Umbilical cord (tissue), 2 donors: ENCODE measurements around the gene ULK4. TPM values are rescaled to one million over a fixed set of nuclear protein-coding genes. Genes with fewer than 3 reads are reported as not detected.
A peak's percentile ranks its signal among the peaks of the same experiment; 100 is the strongest.
"Not testable (repeated sequence)": the region's sequence is repeated elsewhere in the genome, so short reads cannot be mapped to it uniquely, and the experiment has no call there.

Experiments
- DNase-seq: peaks from one replicate; pipeline ENCODE4 v3.0.0-alpha.2; 2015; ENCODE audit warnings: low spot score
- total RNA-seq: library from RNA; depleted of rRNA; stranded (reverse); fragments of >200 nt; gene quantifications from one replicate; pipeline ENCODE4 v1.2.3, GENCODE V29; 2014; ENCODE audit warnings: low replicate concordance; ENCODE audit not compliant: insufficient read depth

ULK4 gene
- total RNA-seq, 1 donor from 2014 or later = 76.8 TPM

DNA sequence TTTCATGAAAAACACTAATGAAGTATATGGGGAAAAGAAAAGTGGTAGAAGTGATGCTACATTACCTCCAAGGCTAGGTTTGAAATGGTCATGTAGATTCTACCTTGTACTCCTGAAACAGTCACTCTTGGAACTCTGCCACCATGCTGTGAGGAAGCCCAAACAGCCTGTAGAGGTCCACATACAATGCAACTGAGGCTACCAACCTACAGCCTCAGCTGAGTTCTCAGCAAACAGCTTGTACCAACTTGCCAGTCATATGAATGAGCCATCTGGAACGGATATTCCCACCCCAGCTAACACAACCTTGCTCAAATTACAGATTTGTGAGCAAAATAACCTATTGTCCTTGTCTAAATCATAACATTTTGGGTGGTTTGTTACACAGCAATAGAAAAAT lies 193.5 kb downstream of the ULK4 start:
- no peak for DNase-seq

DNA sequence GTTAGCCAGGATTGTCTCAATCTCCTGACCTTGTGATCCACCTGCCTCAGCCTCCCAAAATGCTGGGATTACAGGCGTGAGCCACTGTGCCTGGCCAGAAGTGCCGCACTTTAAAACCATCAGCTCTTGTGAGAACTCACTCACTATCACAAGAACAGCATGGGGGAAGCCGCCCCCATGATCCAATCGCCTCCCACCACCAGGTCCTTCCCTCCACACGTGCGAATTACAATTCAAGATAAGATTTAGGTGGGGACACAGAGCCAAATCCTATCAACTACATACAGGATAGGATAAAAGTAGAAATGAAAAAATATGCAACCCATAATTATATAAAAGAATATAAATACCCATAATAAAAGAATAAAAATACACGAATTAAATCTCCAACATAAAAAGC lies 199.0 kb downstream of the ULK4 start:
- DNase-seq = not testable (repeated sequence)

DNA sequence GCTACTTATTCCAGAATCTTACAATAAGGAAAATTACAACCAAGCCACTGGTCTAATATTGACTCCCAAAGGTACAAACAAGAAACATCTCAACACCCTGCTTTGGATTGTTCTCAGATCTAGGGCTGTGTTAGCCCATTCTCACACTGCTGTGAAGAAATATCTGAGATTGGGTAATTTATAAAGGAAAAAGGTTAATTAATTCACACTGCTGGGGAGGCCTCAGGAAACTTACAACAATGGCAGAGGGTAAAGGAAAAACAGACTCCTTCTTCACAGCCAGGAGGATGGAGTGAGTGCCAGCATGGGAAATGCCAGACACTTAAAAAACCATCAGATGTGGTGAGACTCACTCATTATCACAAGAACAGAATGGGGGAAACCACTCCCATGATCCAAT lies 208.3 kb downstream of the ULK4 start:
- no peak for DNase-seq

DNA sequence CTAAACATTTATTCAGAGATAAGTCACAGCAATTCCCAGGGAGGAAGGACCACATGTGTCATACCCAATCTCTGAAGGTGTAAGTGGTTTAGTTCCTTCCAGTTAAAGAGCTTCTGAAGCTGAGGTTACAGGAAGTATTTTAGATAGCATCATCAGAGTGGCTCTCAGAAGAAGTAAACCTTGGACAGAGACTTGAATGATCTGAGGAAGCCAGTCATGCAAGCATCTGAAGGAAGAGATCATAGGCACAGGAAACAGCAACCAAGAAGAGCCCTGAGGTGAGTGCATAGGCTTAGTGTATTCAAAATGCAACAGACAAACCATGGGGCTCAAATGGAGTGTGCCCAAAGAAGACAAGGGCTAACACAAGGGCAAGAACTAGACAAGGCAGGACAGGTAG lies 210.3 kb downstream of the ULK4 start:
- no peak for DNase-seq

DNA sequence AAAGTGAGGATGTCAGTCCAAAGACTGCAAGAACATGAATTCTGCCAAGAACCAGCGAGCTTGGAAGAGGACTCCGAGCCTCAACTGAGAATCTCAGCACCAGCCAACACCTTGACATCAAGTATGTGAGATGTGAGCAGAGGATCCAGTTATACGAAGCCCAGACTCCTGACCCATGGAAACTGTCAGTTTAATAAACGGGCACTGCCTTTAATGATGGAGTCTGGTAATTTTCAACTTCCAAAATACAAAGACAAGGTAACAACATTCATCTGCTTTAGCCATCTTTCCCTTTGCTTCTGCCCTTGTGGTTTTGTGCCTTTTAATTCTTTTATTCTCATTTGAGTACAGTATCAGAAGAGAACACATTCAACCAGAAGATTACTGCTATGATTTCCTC lies 211.9 kb downstream of the ULK4 start:
- DNase-seq = no peak

DNA sequence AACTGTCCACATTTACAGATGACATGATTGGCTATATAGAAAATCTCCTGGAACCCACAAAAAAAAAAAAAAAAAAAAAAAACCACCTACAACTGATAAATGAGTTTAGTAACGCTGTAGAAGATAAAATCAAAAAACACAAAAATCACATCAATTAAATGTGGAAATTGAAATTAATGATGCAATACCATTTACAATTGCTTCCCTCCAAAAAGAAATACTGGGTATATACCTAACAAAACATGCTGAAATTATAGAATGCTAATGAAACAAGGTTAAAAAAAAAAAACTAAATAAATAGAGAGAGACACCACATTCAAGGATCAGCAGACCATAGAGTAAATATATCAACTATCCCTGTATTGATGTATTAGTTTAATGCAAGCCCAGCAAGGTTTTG lies 215.7 kb downstream of the ULK4 start:
- no peak for DNase-seq

DNA sequence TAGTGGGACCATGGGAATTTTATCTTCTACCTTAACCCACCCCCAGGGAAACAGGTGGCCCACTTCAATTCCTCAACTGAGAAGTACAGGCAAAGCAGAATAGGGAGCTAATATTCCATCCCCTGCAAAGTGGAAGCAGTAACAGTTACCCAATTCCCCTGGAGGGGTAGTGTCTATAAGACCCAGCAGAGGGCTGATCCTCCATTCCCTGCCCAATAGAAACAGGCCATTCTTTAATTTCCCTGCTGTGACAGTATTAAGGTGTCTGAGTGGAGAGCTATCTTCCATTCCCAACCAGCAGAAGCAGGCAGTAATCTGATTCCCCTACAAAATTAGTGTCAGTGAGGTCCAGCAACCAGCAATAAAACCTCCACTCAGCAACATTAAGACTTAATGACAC lies 219.8 kb downstream of the ULK4 start:
- DNase-seq = no peak

DNA sequence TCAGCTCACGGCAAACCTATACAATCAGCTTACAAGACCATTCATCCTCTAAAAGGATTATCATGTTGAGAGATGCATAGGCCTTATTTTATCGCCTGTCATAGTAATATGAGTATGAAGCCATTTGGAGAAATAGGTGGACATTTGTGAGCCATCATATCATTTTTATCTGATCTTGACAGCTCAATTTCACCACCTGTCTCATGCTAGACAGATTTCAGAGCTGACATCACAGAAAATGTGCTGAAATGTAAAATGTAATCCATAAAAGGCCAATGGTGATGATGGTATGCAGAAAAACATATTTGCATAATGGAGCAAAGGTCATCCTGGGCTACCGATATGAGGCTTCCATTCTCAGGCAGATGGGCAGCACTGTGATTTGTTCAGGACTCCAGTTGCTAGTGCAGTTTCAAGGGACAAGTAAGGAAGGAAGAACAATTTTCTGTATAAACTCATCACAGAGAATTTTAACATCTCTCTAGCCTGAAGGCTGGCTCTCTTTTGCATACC lies 221.5 kb downstream of the ULK4 start:
- DNase-seq = no peak

DNA sequence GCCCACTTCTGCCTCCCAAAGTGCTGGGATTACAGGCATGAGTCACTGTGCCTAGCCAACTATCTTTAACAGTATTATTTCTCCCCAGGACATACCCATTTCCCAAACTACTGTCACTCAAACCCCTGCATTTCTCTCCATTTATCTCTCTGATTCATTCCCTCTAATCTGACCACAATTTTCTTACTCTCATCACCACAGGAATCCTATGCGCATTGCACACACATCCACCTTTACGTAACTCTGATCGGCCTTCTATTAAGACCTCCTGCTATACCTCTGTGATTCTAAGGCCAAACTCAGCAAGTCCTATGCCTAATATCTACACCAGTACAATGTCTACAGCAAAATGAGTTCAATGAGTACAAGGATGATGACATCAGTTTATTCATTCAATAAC lies 235.0 kb downstream of the ULK4 start:
- DNase-seq = no peak

DNA sequence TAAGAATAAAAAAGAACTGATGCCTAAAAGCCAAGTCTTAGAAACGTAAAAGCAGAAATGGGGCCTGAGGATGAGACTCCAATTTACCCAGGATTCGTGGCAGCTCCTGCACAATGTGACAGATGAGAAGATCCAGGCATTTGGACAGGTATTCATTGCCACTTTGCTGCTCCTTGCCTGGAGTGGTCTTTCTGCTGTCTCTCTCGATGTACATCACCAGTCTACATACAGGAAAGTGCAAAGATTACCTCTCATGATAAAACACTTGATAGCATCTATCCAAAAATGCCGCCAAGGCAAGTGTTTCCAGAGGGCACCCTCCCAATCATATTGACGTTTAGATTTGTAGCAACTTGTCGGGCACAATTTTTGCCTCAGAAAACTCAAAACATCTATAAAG lies 244.3 kb downstream of the ULK4 start:
- DNase-seq = peak; percentile 80

DNA sequence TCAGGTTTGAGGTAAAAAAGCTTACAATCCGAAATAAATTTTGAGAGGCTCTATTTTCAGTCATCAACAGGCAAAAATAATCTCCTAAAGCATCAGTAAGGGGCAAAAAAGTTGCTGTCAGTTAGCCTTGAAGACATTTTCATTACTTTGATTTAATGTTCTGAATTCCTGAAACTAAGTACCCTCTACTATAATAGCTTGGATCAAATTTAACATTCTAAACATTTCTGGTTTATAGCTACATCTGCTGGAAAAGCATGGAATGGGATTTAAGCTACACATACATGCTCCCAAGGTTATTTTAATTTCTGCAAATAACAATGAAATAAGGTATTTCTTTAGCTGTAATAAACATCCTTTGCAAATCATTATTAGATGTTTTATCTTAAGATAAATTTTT lies 245.4 kb downstream of the ULK4 start:
- DNase-seq = peak; percentile 69

DNA sequence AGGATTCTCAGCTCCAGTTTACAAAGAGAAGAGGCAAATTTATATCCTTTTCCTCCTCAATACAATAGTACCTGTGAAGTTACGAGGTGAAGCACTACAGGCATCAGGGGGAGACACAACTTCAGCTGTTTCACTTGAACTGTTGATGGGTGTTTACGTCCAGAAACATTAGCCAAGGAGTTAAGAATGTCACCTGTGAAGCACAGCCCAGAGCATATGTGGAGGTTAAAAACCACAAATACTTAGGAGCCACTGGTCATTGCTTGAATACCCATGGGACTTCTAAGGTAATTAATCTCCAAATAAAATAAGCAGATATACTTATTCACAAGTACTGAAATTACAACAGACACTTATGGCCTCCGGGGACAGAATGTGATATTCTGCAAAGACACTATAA lies 246.5 kb downstream of the ULK4 start:
- no peak for DNase-seq

DNA sequence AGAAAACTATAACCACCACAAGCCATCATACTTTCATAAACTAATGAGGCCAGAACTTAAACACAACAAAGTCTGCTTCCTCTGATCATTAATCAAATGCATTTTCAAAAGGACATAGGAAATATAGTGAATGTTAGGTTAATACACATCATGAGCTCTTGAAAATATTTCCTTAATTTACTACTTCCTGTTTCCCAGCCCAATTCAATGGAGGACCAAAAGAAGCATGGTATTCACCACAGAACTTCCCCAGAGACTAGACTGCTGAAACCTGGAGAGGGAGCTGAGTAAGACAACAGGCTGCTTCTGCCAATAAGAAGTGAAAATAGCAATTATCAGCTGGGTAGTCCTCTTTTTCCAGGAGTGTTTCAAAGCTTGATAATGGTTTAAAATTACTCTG lies 250.3 kb downstream of the ULK4 start:
- DNase-seq = peak; percentile 15

DNA sequence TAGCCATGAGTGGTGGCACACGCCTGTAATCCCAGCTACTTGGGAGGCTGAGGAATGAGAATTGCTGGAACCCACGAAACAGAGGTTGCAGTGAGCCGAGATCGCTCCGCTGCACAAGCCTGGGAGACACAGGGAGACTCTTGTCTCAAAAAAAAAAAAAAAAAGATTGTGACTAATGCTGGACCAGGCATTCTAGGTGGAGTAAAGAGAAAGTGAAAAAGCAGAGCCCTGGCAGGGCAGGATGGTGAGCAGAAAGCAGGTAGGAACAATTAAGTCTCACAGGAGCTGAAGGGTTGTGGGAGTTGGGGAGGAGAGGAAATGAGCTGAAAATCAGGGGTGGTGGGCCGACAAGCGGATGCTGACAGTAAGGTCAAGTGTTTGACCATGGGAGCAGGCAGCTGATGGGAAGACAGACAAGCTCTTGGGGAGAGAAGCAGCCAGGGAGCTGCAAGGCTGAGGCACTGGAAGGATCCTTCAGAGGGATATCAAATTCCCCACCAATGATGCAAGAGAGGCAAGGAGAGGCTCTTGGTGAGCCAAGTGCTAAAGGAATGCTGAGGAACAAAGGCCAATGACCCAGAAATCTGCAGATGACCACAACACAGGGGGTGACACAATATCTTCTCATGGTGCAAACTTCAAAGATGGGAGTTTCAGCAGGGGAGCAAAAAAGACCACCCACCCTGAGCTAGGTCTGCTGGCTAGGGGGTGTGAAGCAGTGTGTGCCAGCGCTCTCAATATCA lies 251.1 kb downstream of the ULK4 start:
- DNase-seq = peak; percentile 17

DNA sequence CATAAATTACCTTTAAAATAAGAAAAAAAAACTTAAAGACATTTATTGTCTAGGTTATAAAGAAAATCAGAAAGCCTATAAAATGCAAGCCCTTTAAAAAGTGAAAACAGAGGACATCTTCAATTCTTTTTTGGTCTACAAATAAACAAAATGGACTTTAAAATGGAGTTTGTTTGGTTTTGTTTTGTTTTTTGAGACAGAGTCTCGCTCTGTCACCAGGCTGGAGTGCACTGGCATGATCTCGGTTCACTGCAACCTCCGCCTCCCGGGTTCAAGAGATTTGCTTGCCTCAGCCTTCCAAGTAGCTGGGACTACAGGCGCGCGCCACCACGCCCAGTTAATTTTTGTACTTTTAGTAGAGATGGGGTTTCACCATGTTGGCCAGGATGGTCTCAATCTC lies 252.7 kb downstream of the ULK4 start:
- DNase-seq = not testable (repeated sequence)

DNA sequence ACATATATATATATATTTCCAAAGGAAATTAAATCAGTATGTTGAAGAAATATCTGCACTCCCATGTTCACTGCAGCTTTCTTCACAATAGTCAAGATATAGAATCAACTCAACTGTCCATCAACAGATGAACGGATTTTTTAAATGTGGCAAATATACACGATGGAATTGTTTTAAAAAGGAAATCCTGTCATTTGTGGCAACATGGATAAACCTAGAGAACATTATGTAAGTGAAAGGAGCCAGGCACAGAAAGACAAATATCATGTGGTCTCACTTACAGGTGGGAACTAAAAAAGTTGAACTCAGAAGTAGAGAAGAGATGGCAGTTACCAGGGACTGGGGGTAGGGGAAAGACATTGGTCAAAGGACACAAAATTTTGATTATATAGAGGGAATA lies 253.7 kb downstream of the ULK4 start:
- DNase-seq = no peak

DNA sequence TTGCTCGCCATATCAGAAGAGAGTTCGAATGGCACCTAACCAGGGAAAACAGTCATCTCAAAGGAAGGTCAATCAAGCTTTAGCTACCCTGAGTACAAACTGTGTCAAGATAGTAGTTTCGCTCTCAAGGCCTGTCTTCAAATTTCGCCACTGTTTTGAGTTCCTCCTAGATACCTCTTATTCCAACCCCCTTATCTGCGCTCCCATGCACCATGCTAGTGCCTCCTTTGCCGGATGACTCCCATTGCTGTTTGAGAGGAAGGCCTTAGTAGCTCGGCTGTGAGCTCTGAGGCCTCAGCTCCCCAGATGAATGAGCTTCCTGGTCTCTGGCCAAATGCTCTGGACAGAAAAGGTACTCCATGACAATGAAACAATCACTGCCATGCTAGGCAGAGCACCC lies 256.0 kb downstream of the ULK4 start:
- no peak for DNase-seq

DNA sequence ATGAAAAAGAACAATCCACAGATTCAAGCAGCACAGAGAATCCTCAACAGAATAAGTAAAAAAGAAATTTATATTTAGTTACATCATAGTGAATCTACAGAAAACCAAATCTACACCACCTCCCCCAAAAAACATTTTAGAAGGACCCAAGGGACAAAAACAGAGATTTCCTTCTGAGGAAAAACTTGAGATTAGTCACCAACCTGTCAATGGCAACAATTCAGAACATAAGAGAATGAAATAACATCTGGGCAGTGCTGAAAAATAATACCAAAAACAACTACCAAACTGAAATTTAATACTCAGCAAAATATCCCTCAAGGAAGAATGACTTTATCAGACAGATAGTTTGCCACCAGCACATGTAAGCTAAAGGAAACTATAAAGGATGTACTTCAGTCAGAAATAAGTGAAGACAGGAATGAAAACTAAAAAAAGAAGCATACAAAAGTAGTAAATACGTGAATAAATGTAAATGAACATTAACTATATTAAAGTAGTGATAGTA lies 260.7 kb downstream of the ULK4 start:
- DNase-seq = no peak

DNA sequence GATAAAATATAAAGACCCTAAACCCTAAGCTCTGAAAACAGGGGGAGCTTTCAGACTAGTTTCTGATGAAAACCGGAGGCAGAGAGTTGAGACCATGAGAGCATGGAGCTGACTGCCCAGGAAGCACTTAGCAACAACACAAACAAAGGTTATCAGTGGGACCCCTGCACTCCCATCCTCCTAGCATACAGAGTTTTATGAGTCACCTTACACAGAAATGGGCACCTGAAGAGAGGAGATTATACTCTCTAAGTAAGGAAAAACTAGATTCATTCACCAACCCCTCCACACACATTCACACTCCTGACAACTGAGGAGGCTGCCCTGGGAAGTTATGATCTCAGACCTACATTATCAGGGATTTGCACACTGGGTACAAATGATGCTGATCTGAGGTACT lies 261.7 kb downstream of the ULK4 start:
- no peak for DNase-seq

DNA sequence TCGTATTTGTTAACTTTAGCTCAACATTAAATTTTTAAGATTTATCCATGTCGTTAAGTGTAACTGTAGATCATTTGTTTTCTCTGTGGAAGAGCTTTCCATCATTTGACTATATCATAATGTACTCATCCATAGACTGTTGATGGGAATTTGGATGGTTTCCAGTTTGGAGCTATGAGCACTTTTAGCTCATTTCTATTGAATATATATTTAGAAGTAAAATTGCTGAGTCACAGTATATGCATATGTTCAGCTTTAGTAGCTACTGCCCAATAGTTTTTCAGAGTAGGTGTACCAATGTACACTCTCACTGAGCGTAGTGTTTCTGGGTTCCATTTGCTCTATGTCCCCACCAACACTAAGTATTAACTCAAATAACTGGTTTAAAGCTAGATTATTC lies 263.0 kb downstream of the ULK4 start:
- no peak for DNase-seq

DNA sequence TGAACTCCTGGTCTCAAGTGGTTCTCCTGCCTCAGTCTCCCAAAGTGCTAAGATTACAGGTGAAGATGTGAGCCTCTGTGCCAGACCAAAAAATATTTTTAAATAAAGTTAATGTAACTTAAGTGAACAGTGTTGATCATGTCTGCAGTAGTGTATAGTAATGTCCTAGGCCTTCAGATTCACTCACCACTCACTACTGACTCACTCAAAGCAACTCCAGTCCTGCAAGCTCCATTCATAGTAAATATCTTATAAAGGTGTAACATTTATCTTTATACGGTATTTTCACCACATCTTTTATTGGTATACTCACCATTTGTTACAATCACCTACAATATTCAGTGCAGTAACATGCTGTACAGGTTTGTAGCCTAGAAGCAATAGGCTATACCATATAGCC lies 264.2 kb downstream of the ULK4 start:
- DNase-seq = no peak

DNA sequence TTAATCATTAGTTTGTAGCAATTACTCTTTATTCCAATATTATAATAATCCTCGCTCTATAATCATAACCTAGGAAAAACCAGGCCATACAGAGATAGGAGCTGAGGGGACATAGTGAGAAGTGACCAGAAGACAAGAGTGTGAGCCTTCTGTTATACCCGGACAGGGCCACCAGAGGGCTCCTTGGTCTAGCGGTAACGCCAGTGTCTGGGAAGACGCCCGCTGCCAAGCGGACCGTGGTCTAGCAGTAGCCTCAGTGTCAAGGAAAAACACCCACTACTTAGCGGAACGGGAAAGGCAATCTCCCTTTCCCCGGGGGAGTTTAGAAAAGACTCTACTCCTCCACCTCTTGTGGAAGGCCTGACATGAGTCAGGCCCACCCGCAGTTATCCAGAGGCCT lies 266.1 kb downstream of the ULK4 start:
- not testable (repeated sequence) for DNase-seq

DNA sequence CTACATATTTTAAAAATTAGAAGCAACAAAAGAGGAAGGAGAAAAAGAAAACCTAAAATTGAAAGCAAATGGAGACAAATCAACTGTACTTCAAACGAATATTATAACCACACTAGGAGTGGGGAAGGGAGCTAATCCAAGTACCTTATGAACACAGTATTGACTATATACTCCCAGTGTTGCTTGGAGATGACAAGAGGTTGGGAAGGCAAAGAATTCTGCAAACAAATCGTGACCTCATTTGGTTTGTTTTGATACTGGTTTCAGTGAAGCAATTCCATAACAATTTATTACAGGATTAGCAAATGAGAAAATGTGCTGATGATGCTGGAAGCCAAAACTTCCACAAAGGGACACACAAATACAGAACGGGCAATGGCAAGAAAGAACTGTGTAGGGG lies 268.1 kb downstream of the ULK4 start:
- DNase-seq = no peak
